Suprapubic skin (tissue), 3 donors: ENCODE data around the gene HMG20A.

ENCODE experiments used
- POLR2A ChIP-seq, 2 donors: fragments of 450-650 bp; IDR thresholded peaks; one replicate each; pipeline ENCODE4 v1.6.1; 2017; ENCODE audit warnings: antibody characterized with exemption in 2 of 2, mild to moderate bottlenecking in 2 of 2, moderate library complexity in 2 of 2
- TF ChIP-seq, protein P1 (sequence below), 2 donors: fragments of 200-600 bp in 1 of 2; fragments of 450-650 bp in 1 of 2; sonication (generic) in 1 of 2; IDR thresholded peaks; one replicate each; pipeline ENCODE4 v1.5.1; 2016 to 2019; ENCODE audit warnings: antibody characterized with exemption in 2 of 2, mild to moderate bottlenecking in 1 of 2, moderate library complexity in 1 of 2

GRCh38 chr15:77526595-77527163, 106.0 kb downstream of the HMG20A start:
- TF ChIP-seq, protein P1, sequence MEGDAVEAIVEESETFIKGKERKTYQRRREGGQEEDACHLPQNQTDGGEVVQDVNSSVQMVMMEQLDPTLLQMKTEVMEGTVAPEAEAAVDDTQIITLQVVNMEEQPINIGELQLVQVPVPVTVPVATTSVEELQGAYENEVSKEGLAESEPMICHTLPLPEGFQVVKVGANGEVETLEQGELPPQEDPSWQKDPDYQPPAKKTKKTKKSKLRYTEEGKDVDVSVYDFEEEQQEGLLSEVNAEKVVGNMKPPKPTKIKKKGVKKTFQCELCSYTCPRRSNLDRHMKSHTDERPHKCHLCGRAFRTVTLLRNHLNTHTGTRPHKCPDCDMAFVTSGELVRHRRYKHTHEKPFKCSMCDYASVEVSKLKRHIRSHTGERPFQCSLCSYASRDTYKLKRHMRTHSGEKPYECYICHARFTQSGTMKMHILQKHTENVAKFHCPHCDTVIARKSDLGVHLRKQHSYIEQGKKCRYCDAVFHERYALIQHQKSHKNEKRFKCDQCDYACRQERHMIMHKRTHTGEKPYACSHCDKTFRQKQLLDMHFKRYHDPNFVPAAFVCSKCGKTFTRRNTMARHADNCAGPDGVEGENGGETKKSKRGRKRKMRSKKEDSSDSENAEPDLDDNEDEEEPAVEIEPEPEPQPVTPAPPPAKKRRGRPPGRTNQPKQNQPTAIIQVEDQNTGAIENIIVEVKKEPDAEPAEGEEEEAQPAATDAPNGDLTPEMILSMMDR (IDR thresholded peaks at IDR 0.05) = no peak
- TF ChIP-seq POLR2A (IDR thresholded peaks at IDR 0.05) = no peak
